ENCODE measurements around the gene QPRT. TPM values are rescaled to one million over a fixed set of nuclear protein-coding genes. Genes with fewer than 3 reads are reported as not detected.
"Not testable (repeated sequence)": the region's sequence is repeated elsewhere in the genome, so short reads cannot be mapped to it uniquely, and the experiment has no call there.

QPRT gene
- total and polyA plus RNA-seq, 5 donors = 20.4 to 53.5 (median 40.8) TPM

DNA sequence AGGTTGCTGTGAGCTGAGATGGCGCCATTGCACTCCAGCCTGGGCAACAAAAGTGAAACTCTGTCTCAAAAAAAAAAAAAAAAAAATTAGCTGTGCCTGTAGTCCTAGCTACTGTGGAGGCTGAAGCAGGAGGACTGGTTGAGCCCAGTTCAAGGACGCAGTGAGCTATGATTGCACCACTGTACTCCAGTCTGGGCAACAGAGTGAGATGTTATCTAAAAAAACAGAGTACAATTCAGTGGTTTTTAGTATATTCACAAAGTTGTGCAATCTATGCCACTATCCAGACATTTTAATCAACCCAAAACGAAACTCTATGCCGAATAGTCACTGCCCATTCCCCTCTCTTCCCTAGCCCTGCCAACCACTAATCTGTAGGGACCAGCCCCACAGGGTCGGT is 41.7 kb downstream of the QPRT start:
- no peaks in the 10 kb centered on the region for H3K27me3 ChIP-seq (ENCODE audit: control insufficient read depth, insufficient read depth)
- no peak overlapping the region for H3K4me3 ChIP-seq (ENCODE audit: low read length)
- WGBS = 66% methylated on average over 5 of the region's 5 CpGs
- peak in 1 of 3 donors; percentile 29 for DNase-seq
- H3K27ac ChIP-seq (ENCODE audit: low read length) = no peak overlapping the region
- intact Hi-C loops (cut with DNase I) = no loop called here
- no peaks in the 10 kb centered on the region for H3K4me1 ChIP-seq (ENCODE audit: control insufficient read depth, insufficient read depth, low read length)
- H3K9me3 ChIP-seq (ENCODE audit: control insufficient read depth, low read length) = no peaks in the 10 kb centered on the region
- peak; percentile 68 to 82 for ATAC-seq

DNA sequence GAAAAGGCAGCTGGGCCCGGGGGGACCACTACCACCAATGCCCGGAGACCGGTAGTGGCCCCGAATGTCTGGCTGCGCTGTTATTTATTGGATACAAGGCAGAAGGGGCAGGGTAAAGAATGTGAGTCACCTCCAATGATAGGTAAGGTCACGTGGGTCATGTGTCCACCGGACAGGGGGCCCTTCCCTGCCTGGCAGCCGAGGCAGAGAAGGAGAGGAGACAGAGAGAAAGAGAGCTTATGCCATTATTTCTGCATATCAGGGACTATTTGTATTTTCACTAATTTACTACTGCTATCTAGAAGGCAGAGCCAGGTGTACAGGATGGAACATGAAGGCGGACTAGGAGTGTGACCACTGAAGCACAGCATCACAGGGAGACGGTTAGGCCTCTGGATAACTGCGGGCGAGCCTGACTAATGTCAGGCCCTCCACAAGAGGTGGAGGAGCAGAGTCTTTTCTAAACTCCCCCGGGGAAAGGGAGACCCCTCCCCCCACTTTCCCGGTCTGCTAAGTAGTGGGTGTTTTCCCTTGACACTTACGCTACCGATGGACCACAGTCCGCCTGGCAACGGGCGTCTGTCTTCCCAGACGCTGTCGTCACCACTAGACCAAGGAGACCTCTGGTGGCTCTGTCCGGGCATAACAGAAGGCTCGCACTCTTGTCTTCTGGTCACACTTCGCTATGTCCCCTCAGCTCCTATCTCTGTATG is 42.3 kb downstream of the QPRT start:
- peak; percentile 83 to 92 (median 89) for DNase-seq
- H3K4me3 ChIP-seq (ENCODE audit: low read length); H3K4me1 ChIP-seq (ENCODE audit: control insufficient read depth, insufficient read depth, low read length); H3K27me3 ChIP-seq (ENCODE audit: control insufficient read depth, insufficient read depth); H3K9me3 ChIP-seq (ENCODE audit: control insufficient read depth, low read length); intact Hi-C loops (cut with DNase I); H3K27ac ChIP-seq (ENCODE audit: low read length): not testable (repeated sequence)
- WGBS = 34% methylated on average over 24 of the region's 24 CpGs
- peak; percentile 86 to 92 for ATAC-seq

GRCh38 chr16:29726845-29727377 is 47.9 kb downstream of the QPRT start:
- ATAC-seq (no peak), DNase-seq (no peak)
- 77% methylated on average over 9 of the region's 9 CpGs for WGBS
- Histone ChIP-seq H3K4me1 (ENCODE audit: control insufficient read depth, insufficient read depth, low read length) (no peaks in the 10 kb centered on the region), H3K9me3 (ENCODE audit: control insufficient read depth, low read length) (no peaks in the 10 kb centered on the region), H3K4me3 (ENCODE audit: low read length) (no peak overlapping the region), H3K27ac (ENCODE audit: low read length) (no peak overlapping the region), H3K27me3 (ENCODE audit: control insufficient read depth, insufficient read depth) (no peaks in the 10 kb centered on the region)
- intact Hi-C loops (cut with DNase I) = no loop called here

- no peak overlapping the region for H3K4me3 ChIP-seq (ENCODE audit: low read length)
- WGBS = 77% methylated on average over 7 of the region's 7 CpGs
- no peak overlapping the region for H3K27ac ChIP-seq (ENCODE audit: low read length)
- no peaks in the 10 kb centered on the region for H3K9me3 ChIP-seq (ENCODE audit: control insufficient read depth, low read length)
- intact Hi-C loops (cut with DNase I) = no loop called here
- H3K27me3 ChIP-seq (ENCODE audit: control insufficient read depth, insufficient read depth) = no peaks in the 10 kb centered on the region
- ATAC-seq = no peak
- no peaks in the 10 kb centered on the region for H3K4me1 ChIP-seq (ENCODE audit: control insufficient read depth, insufficient read depth, low read length)
- no peak for DNase-seq
Measured at GRCh38 chr16:29727452-29727851, 48.5 kb downstream of the QPRT start.

DNA sequence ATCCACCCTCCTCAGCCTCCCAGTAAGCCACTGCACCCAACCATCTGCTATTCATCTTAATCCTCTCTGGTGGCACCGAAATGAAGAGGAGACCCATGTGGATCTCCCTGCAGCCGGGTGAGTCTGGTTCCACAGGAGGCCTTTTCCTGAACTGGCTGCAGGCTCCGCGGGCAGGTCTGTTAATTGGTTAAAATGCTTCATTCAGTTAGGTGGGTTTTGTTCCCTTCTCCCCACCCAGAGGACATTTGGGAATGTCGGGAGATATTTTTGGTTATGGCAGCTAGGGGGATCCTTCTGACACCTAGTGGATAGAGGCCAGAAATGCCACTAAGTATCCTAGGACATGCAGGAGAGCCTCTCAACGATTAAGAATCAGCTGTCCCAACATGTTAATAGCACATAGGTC is 50.1 kb downstream of the QPRT start:
- no peaks in the 10 kb centered on the region for H3K27me3 ChIP-seq (ENCODE audit: control insufficient read depth, insufficient read depth)
- no peak overlapping the region for H3K27ac ChIP-seq (ENCODE audit: low read length)
- H3K9me3 ChIP-seq (ENCODE audit: control insufficient read depth, low read length) = no peaks in the 10 kb centered on the region
- no peaks in the 10 kb centered on the region for H3K4me1 ChIP-seq (ENCODE audit: control insufficient read depth, insufficient read depth, low read length)
- ATAC-seq = peak; percentile 54 to 59
- no peak for DNase-seq
- WGBS = 39% methylated on average over 6 of the region's 6 CpGs
- intact Hi-C loops (cut with DNase I) = no loop called here
- H3K4me3 ChIP-seq (ENCODE audit: low read length) = peak overlapping the region; percentile 32

DNA sequence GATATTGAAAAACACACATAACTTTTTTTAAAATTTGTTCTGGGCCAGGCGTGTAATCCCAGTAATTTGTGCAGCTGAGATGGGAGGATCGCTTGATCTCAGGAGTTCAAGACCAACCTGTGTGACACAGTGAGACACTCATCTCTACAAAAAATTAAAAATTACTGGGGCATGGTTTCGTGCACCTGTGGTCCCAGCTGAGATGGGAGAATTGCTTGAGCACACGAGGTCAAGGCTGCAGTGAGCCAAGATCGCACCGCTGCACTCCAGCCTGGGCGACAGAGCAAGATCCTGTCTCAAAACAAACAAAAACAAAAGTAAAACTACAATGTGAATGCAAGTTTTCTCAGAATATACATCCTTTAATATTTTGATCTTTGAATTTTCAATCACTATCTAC is 51.7 kb downstream of the QPRT start:
- Histone ChIP-seq H3K4me1 (ENCODE audit: control insufficient read depth, insufficient read depth, low read length) (no peaks in the 10 kb centered on the region), H3K27ac (ENCODE audit: low read length) (no peak overlapping the region), H3K4me3 (ENCODE audit: low read length) (no peak overlapping the region), H3K9me3 (ENCODE audit: control insufficient read depth, low read length) (no peaks in the 10 kb centered on the region), H3K27me3 (ENCODE audit: control insufficient read depth, insufficient read depth) (no peaks in the 10 kb centered on the region)
- no peak for DNase-seq
- ATAC-seq = no peak
- WGBS = 68% methylated on average over 7 of the region's 7 CpGs
- intact Hi-C loops (cut with DNase I) = no loop called here

- H3K9me3 ChIP-seq (ENCODE audit: control insufficient read depth, low read length); H3K4me1 ChIP-seq (ENCODE audit: control insufficient read depth, insufficient read depth, low read length); intact Hi-C loops (cut with DNase I); H3K4me3 ChIP-seq (ENCODE audit: low read length); ATAC-seq; DNase-seq; H3K27ac ChIP-seq (ENCODE audit: low read length); H3K27me3 ChIP-seq (ENCODE audit: control insufficient read depth, insufficient read depth): not testable (repeated sequence)
- 81% methylated on average over 13 of the region's 13 CpGs for WGBS
Measured at GRCh38 chr16:29731768-29732601, 53.0 kb downstream of the QPRT start.

DNA sequence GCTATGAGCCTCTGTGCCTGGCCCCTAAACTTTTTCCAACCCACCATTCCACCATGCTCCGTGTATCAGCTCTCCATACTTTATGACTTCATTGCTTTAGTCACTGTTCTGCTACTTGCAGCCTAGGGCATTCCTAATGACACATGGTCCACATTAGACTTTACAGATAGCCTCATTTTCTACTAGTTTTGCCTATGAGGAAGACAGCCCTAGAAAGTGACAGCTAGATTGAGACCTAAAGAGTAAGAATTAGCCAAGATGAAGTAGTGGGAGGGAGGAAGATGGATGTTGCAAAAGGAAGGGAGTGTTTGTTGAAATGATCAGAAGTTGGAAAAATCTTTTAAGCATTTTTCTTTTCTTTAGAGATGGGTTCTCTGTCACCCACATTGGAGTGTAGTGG is 55.8 kb downstream of the QPRT start:
- 52% methylated on average over 1 of the region's 1 CpG for WGBS
- intact Hi-C loops (cut with DNase I) = no loop called here

GRCh38 chr16:29736112-29736511 is 57.1 kb downstream of the QPRT start:
- ATAC-seq (no peak), DNase-seq (no peak)
- H3K27me3 ChIP-seq (ENCODE audit: control insufficient read depth, insufficient read depth) = no peaks in the 10 kb centered on the region
- H3K4me3 ChIP-seq (ENCODE audit: low read length) = no peak overlapping the region
- intact Hi-C loops (cut with DNase I) = no loop called here
- H3K9me3 ChIP-seq (ENCODE audit: control insufficient read depth, low read length) = no peaks in the 10 kb centered on the region
- WGBS = 35% methylated on average over 5 of the region's 5 CpGs
- no peak overlapping the region for H3K27ac ChIP-seq (ENCODE audit: low read length)
- no peaks in the 10 kb centered on the region for H3K4me1 ChIP-seq (ENCODE audit: control insufficient read depth, insufficient read depth, low read length)

More for the DNA sequence above, 55.8 kb downstream of the QPRT start:
- ATAC-seq (no peak), DNase-seq (no peak)
- H3K27me3 ChIP-seq (ENCODE audit: control insufficient read depth, insufficient read depth) = no peaks in the 10 kb centered on the region
- H3K4me3 ChIP-seq (ENCODE audit: low read length) = no peak overlapping the region
- H3K9me3 ChIP-seq (ENCODE audit: control insufficient read depth, low read length) = no peaks in the 10 kb centered on the region
- no peak overlapping the region for H3K27ac ChIP-seq (ENCODE audit: low read length)
- no peaks in the 10 kb centered on the region for H3K4me1 ChIP-seq (ENCODE audit: control insufficient read depth, insufficient read depth, low read length)

DNA sequence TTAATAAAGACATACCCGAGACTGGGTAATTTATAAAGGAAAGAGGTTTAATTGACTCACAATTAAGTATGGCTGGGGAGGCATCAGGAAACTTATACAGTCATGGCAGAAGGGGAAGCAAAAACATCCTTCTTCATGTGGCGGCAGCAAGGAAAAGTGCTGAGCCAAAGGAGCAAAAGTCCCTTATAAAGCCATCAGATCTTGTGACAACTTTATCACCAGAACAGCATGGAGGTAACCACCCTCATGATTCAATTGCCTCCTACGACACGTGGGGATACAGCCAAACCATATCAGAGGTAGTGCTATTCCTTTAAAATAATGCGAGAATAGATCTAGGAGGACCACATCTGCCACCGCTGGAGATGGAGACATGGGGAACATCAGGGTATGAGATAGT is 57.8 kb downstream of the QPRT start:
- intact Hi-C loops (cut with DNase I) = no loop called here
- no peaks in the 10 kb centered on the region for H3K9me3 ChIP-seq (ENCODE audit: control insufficient read depth, low read length)
- DNase-seq (no peak), ATAC-seq (no peak)
- H3K4me1 ChIP-seq (ENCODE audit: control insufficient read depth, insufficient read depth, low read length) = no peaks in the 10 kb centered on the region
- H3K27me3 ChIP-seq (ENCODE audit: control insufficient read depth, insufficient read depth) = no peaks in the 10 kb centered on the region
- H3K4me3 ChIP-seq (ENCODE audit: low read length) = no peak overlapping the region
- H3K27ac ChIP-seq (ENCODE audit: low read length) = no peak overlapping the region
- 77% methylated on average over 6 of the region's 6 CpGs for WGBS

GRCh38 chr16:29737713-29738112 is 58.7 kb downstream of the QPRT start:
- intact Hi-C loops (cut with DNase I) = no loop called here
- Histone ChIP-seq H3K4me1 (ENCODE audit: control insufficient read depth, insufficient read depth, low read length) (no peaks in the 10 kb centered on the region), H3K27me3 (ENCODE audit: control insufficient read depth, insufficient read depth) (no peaks in the 10 kb centered on the region), H3K4me3 (ENCODE audit: low read length) (no peak overlapping the region), H3K9me3 (ENCODE audit: control insufficient read depth, low read length) (no peaks in the 10 kb centered on the region), H3K27ac (ENCODE audit: low read length) (no peak overlapping the region)
- DNase-seq (no peak), ATAC-seq (no peak)
- 72% methylated on average over 5 of the region's 5 CpGs for WGBS
